GM12878 (cell line): ENCODE data around the gene ZDHHC9. TPM values are rescaled to one million over a fixed set of nuclear protein-coding genes. Genes with fewer than 3 reads are reported as not detected.

Experiments used
- ATAC-seq: fragments of 200-7000 bp; cut with Tn5 transposase; 3 replicates; pipeline ENCODE4 v1.9.1; 2020; ENCODE audit warnings: mild to moderate bottlenecking, moderate library complexity
- BruUV-seq: library from RNA; stranded (reverse); fragments of 400-500 nt; replicated peaks from 2 replicates; lab custom pipeline; 2021; lab: Mats Ljungman, UMichigan
- CTCF ChIA-PET: fragments of 300-600 bp; sonication (Branson Sonifier 250); formaldehyde crosslinking; extraction: SDS; loops from one replicate; lab custom pipeline; 2021; ENCODE audit warnings: inconsistent platforms; lab: Yijun Ruan, JAX
- POLR2A ChIA-PET: fragments of 350-600 bp; formaldehyde crosslinking; extraction: SDS; loops from one replicate; lab custom pipeline; 2021; ENCODE audit warnings: inconsistent platforms; lab: Charles Lee
- RAD21 ChIA-PET: fragments of 300-600 bp; sonication (Branson Sonifier 250); formaldehyde crosslinking; loops from one replicate; lab custom pipeline; 2023; ENCODE audit warnings: antibody characterized with exemption; ENCODE audit not compliant: unreplicated experiment; lab: Charles Lee
- SMC1A ChIA-PET: fragments of 300-600 bp; sonication (Branson Sonifier 250); formaldehyde crosslinking; loops from one replicate; lab custom pipeline; 2023; ENCODE audit not compliant: unreplicated experiment, uncharacterized antibody; lab: Charles Lee
- DNase-seq: peaks from one replicate; pipeline ENCODE4 v3.0.0-alpha.2; 2011; ENCODE audit warnings: low read depth, low spot score
- FAIRE-seq: peaks from 3 replicates; lab custom pipeline; 2011; peaks lifted over from hg19 to GRCh38; lab: Jason Lieb, UNC
- H2AFZ ChIP-seq: 2 replicates; pipeline ENCODE4 v1.6.0; 2011; ENCODE audit warnings: low read depth, low read length, control low read depth; ENCODE audit not compliant: control insufficient read depth
- H3K27ac ChIP-seq: 2 replicates; pipeline ENCODE4 v1.5.1; 2011; ENCODE audit warnings: control low read depth; ENCODE audit not compliant: control insufficient read depth, insufficient read depth
- H3K27me3 ChIP-seq, 2 experiments: replicated peaks in 1 of 2; 2 replicates each; pipeline versions ENCODE4 v1.6.0 to v1.6.1; 2011; ENCODE audit warnings: low read length in 1 of 2; ENCODE audit not compliant: control insufficient read depth in 2 of 2, insufficient read depth in 2 of 2
- H3K36me3 ChIP-seq, 2 experiments: 2 replicates each; pipeline ENCODE4 v1.5.1; 2011; ENCODE audit warnings: low read length in 1 of 2; ENCODE audit not compliant: control insufficient read depth in 2 of 2, insufficient read depth in 2 of 2
- H3K4me1 ChIP-seq: 2 replicates; pipeline ENCODE4 v1.6.1; 2011; ENCODE audit warnings: mild to moderate bottlenecking, low read length, moderate library complexity, mixed read lengths; ENCODE audit not compliant: control insufficient read depth, insufficient read depth
- H3K4me2 ChIP-seq: 2 replicates; pipeline ENCODE4 v1.6.0; 2011; ENCODE audit warnings: control low read depth; ENCODE audit not compliant: control insufficient read depth, insufficient read depth
- H3K4me3 ChIP-seq: fragments of 200-600 bp; sonication (generic); 2 replicates; pipeline ENCODE4 v1.5.1; 2016
- H3K79me2 ChIP-seq: 2 replicates; pipeline ENCODE4 v1.6.0; 2011; ENCODE audit warnings: low read length; ENCODE audit not compliant: control insufficient read depth, insufficient read depth
- H3K9ac ChIP-seq: 2 replicates; pipeline ENCODE4 v1.8.0; 2011; ENCODE audit warnings: low read length, control low read depth, mixed read lengths; ENCODE audit not compliant: control insufficient read depth, insufficient read depth
- H3K9me3 ChIP-seq: replicated peaks from 3 replicates; pipeline ENCODE4 v1.5.1; 2011; ENCODE audit warnings: mild to moderate bottlenecking, low read length; ENCODE audit not compliant: control insufficient read depth, insufficient read depth
- H4K20me1 ChIP-seq: 2 replicates; pipeline ENCODE4 v1.6.0; 2011; ENCODE audit not compliant: control insufficient read depth, insufficient read depth
- BCLAF1 ChIP-seq: fragments of 450-650 bp; IDR thresholded peaks from 2 replicates; pipeline ENCODE4 v1.6.1; 2017; ENCODE audit warnings: antibody characterized with exemption, mild to moderate bottlenecking, moderate library complexity
- CHD1 ChIP-seq: IDR thresholded peaks from 2 replicates; pipeline ENCODE4 v1.6.1; 2012; ENCODE audit warnings: low read depth, low read length, improper control_type of control experiment
- EZH2 ChIP-seq: IDR thresholded peaks from 2 replicates; pipeline ENCODE4 v1.6.1; 2012; ENCODE audit warnings: low read depth, mild to moderate bottlenecking, control low read depth, inconsistent platforms, low read length, borderline replicate concordance; ENCODE audit not compliant: control insufficient read depth
- MAX ChIP-seq: IDR thresholded peaks from 2 replicates; pipeline ENCODE4 v1.6.1; 2012; ENCODE audit warnings: low read depth, low read length, improper control_type of control experiment
- NR2C1 ChIP-seq: fragments of 450-650 bp; IDR thresholded peaks from 2 replicates; pipeline ENCODE4 v1.6.1; 2017; ENCODE audit warnings: antibody characterized with exemption, mild to moderate bottlenecking, moderate library complexity
- REST ChIP-seq: IDR thresholded peaks from 2 replicates; pipeline ENCODE4 v1.6.1; 2012; ENCODE audit warnings: mild to moderate bottlenecking, low read depth, low read length
- STAT3 ChIP-seq: IDR thresholded peaks from 2 replicates; pipeline ENCODE4 v1.6.1; 2011; ENCODE audit warnings: low read depth, low read length, improper control_type of control experiment
- YBX1 ChIP-seq: fragments of 450-650 bp; IDR thresholded peaks from 2 replicates; pipeline ENCODE4 v1.6.1; 2016; ENCODE audit warnings: antibody characterized with exemption
- WGBS: methylation state at CpG from one replicate; pipeline ENCODE4 v1.1.6; 2016; ENCODE audit warnings: low lambda C conversion rate; ENCODE audit not compliant: insufficient replicate concordance, insufficient coverage; ENCODE audit errors: missing lambda C conversion rate; 5-methylcytosine and 5-hydroxymethylcytosine counted together
- in situ Hi-C: fragments of 300-500 bp; cut with MboI; formaldehyde crosslinking; loops from 9 replicates; pipeline ENCODE4 v1.14.3; 2018; ENCODE audit warnings: mixed read lengths
- intact Hi-C: fragments of 100-400 bp; cut with micrococcal nuclease; formaldehyde crosslinking; loops from one replicate; pipeline ENCODE4 v1.14.2; 2022; ENCODE audit not compliant: unreplicated experiment
- polyA plus RNA-seq, 11 experiments: library from polyadenylated mRNA; depleted of rRNA in 4 of 11; unstranded in 6 of 11; stranded (reverse) in 5 of 11; fragments of >200 nt; fragmentation: Nextera tagmentation in 4 of 11; fragmentation: Illumina TruSeq in 1 of 11; extraction: Ambion mirVana in 4 of 11; extraction: Trizol in 1 of 11; gene quantifications; 1 replicate in 1 of 11; 2 replicates in 10 of 11; pipeline versions ENCODE4 v1.2.1 to v1.2.3, GENCODE V29; 2011 to 2016; ENCODE audit warnings: inconsistent platforms in 2 of 11, missing spikeins in 2 of 11, low read depth in 1 of 11
- total RNA-seq, 4 experiments: library from RNA; depleted of rRNA in 3 of 4; stranded (reverse); fragments of >200 nt in 3 of 4; fragmentation: Illumina TruSeq in 1 of 4; extraction: Trizol in 1 of 4; gene quantifications; 2 replicates each; pipeline versions ENCODE4 v1.2.1 to v1.2.3, GENCODE V29; 2013 to 2021

Gene ZDHHC9
- total and polyA plus RNA-seq, 10 of the 15 experiments (the other 5 are each of a cell fraction or from before 2014, with no cell fraction given) = 1.8 to 13.0 (median 5.4) TPM

- Histone ChIP-seq H3K79me2 (no peaks in the 10 kb centered on the region), H3K9ac (no peak overlapping the region), H3K4me2 (no peak overlapping the region), H4K20me1 (no peaks in the 10 kb centered on the region), H3K4me1 (no peaks in the 10 kb centered on the region), H3K36me3 (no peaks in the 10 kb centered on the region), H3K9me3 (no peaks in the 10 kb centered on the region), H2AFZ (no peak overlapping the region), H3K27ac (no peak overlapping the region), H3K27me3 (no peaks in the 10 kb centered on the region), H3K4me3 (no peak overlapping the region)
- intact Hi-C loops = no loop called here
- SMC1A ChIA-PET = no interaction called here
- FAIRE-seq = no peak
- CTCF ChIA-PET = interaction anchor here (0.6 to 1.2 kb wide), 2 partner anchors 148 to 273 kb away, joined by 3 read pairs; no protein-coding TSS in a partner anchor
- WGBS = 40% methylated on average over 5 of the region's 5 CpGs
- no peak for ATAC-seq
- no peak for DNase-seq
- no TSS peak for BruUV-seq
- TF ChIP-seq BCLAF1 (no peak), STAT3 (no peak), MAX (no peak), NR2C1 (no peak), YBX1 (no peak), EZH2 (no peak), REST (no peak), CHD1 (no peak)
- POLR2A ChIA-PET = no interaction called here
- in situ Hi-C loops = no loop called here
- RAD21 ChIA-PET = no interaction called here
Observed at GRCh38 chrX:129877401-129877800, 33.7 kb upstream of the ZDHHC9 start.
